HFFc6 (cell line): Measurements from ENCODE around the gene PCDH1. TPM values are rescaled to one million over a fixed set of nuclear protein-coding genes. Genes with fewer than 3 reads are reported as not detected.
"Not testable (repeated sequence)": the region's sequence is repeated elsewhere in the genome, so short reads cannot be mapped to it uniquely, and the experiment has no call there.

ENCODE experiments used
- DNase-seq: peaks from one replicate; pipeline ENCODE4 v3.0.0-alpha.2; 2018
- H3K27ac Mint-ChIP-seq: 2 replicates; pipeline ENCODE4 v1.8.0; 2020; ENCODE audit warnings: mild to moderate bottlenecking, mixed read lengths
- H3K27me3 Mint-ChIP-seq: 2 replicates; pipeline ENCODE4 v1.8.0; 2021; ENCODE audit warnings: mild to moderate bottlenecking, moderate library complexity, mixed read lengths; ENCODE audit not compliant: insufficient read depth
- H3K36me3 Mint-ChIP-seq: 2 replicates; pipeline ENCODE4 v1.8.0; 2021; ENCODE audit warnings: low read depth, mixed read lengths
- H3K4me1 Mint-ChIP-seq: 2 replicates; pipeline ENCODE4 v1.8.0; 2020; ENCODE audit warnings: low read depth, mixed read lengths
- H3K4me3 Mint-ChIP-seq: 2 replicates; pipeline ENCODE4 v1.8.0; 2020; ENCODE audit warnings: mild to moderate bottlenecking, moderate library complexity, mixed read lengths
- H3K9me3 Mint-ChIP-seq: 2 replicates; pipeline ENCODE4 v1.8.0; 2020; ENCODE audit warnings: mild to moderate bottlenecking, mixed read lengths
- total RNA-seq, 6 experiments: library from RNA; stranded (reverse); fragmentation: NEBNext Ultra II Directional; extraction: Animal tissue kit (Norgen Biotek cat#: 25700); gene quantifications; 2 replicates in 1 of 6; 3 replicates in 5 of 6; pipeline ENCODE4 v1.2.3, GENCODE V29; 2021
- TF ChIP-seq, protein P1 (sequence below): fragments of 200-600 bp; sonication (generic); IDR thresholded peaks from 2 replicates; pipeline ENCODE4 v1.5.0; 2021; ENCODE audit warnings: antibody characterized with exemption, mild to moderate bottlenecking

PCDH1 gene
- total RNA-seq, 6 experiments from 2014 or later: 0.07 to 0.18 (median 0.07) TPM; not detected in 1

DNA sequence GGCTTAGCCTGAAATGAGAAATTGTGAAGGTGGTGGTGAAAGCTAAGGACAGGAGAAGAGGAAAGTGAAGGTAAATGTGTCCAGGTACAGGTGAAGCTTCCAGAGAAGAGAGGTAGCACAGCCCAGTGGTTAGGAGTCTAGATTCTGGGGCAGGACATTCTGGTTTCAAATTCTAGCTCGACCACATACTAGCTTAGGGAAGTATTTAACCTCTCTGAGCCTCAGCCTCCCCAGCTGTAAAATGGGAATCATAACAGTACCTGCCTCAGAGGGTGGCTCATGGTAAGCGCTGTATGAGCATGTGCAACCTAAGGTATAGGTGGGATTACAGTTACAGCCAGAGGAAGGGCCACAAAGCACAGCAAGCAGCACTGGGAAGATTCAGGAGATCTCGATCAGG lies 55.2 kb downstream of the PCDH1 start:
- TF ChIP-seq, protein P1, sequence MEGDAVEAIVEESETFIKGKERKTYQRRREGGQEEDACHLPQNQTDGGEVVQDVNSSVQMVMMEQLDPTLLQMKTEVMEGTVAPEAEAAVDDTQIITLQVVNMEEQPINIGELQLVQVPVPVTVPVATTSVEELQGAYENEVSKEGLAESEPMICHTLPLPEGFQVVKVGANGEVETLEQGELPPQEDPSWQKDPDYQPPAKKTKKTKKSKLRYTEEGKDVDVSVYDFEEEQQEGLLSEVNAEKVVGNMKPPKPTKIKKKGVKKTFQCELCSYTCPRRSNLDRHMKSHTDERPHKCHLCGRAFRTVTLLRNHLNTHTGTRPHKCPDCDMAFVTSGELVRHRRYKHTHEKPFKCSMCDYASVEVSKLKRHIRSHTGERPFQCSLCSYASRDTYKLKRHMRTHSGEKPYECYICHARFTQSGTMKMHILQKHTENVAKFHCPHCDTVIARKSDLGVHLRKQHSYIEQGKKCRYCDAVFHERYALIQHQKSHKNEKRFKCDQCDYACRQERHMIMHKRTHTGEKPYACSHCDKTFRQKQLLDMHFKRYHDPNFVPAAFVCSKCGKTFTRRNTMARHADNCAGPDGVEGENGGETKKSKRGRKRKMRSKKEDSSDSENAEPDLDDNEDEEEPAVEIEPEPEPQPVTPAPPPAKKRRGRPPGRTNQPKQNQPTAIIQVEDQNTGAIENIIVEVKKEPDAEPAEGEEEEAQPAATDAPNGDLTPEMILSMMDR: no peak
- H3K4me1 Mint-ChIP-seq: peaks cover 13% of the 10 kb centered on the region
- H3K27ac Mint-ChIP-seq: no peak overlapping the region
- H3K4me3 Mint-ChIP-seq: no peak overlapping the region
- H3K27me3 Mint-ChIP-seq: peaks cover 29% of the 10 kb centered on the region
- H3K9me3 Mint-ChIP-seq: no peaks in the 10 kb centered on the region
- H3K36me3 Mint-ChIP-seq: no peaks in the 10 kb centered on the region
- no peak for DNase-seq

DNA sequence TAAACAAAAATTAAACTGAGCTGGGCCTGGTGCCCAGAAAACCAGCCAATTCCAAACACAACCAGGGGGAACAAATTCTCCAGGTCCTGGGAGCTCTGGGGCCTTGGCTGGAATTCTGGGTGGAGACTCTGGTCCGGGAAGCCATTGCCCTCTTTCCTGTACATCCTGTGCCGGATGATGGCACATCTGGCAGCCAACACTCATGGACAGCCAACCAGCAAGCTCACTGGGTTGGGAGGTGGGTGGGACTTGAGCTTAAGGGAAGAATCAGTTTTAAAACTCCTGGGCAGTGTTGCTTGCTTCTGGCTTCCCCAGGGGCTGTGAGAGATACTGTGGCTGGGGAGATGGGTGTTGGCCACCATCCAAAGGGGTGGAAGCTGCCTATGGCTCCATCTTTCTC lies 56.1 kb downstream of the PCDH1 start:
- Mint-ChIP-seq H3K27ac (no peak overlapping the region; the same call in 1 of the 2 replicates), H3K4me1 (peaks cover 13% of the 10 kb centered on the region), H3K4me3 (no peak overlapping the region), H3K9me3 (no peaks in the 10 kb centered on the region), H3K27me3 (peaks cover 33% of the 10 kb centered on the region), H3K36me3 (no peaks in the 10 kb centered on the region)
- no peak for DNase-seq
- TF ChIP-seq, protein P1: no peak

DNA sequence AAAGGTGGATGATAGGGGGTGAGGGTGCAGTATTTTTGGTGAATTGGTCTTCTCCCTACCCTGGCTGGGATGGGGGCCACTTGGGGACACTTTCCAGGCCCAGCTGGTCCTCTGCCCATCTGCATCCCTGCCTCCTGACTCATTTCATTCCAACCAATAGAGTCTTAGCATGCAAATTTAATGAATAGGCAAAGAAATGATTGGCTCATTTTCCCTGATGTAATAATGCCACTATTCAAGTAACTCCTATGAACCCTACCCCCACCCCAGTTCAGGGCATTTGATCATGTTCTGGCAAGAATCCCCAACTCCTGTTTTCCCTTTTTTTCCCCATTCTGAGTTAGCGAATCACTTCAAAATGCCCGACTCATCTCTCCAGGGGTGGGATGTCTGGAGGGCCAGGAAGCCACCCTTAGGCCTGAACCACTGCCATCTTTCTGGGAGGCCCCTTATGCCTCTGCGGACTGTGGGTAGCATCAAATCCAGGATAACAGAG lies 56.7 kb downstream of the PCDH1 start:
- peaks cover 35% of the 10 kb centered on the region for H3K27me3 Mint-ChIP-seq
- no peak overlapping the region for H3K4me3 Mint-ChIP-seq
- peak; percentile 84 for DNase-seq
- H3K36me3 Mint-ChIP-seq: no peaks in the 10 kb centered on the region
- TF ChIP-seq, protein P1: no peak
- H3K27ac Mint-ChIP-seq: peak overlapping the region; percentile 49
- no peaks in the 10 kb centered on the region for H3K9me3 Mint-ChIP-seq
- peaks cover 13% of the 10 kb centered on the region for H3K4me1 Mint-ChIP-seq

DNA sequence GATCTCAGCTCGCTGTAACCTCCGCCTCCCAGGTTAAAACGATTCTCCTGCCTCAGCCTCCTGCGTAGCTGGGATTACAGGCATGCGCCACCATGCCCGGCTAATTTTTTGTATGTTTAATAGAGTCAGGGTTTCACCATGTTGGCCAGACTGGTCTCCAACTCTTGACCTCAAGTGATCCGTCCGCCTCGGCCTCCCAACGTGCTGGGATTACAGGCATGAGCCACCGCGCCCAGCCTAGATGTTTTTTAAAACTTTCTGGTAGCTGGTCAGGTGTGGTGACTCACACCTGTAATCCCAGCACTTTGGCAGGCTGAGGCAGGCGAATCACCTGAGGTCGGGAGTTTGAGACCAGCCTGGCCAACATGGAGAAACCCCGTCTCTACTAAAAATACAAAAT lies 57.5 kb downstream of the PCDH1 start:
- not testable (repeated sequence) for H3K9me3 Mint-ChIP-seq, H3K36me3 Mint-ChIP-seq, H3K27ac Mint-ChIP-seq, H3K4me3 Mint-ChIP-seq, DNase-seq
- peaks cover 13% of the 10 kb centered on the region for H3K4me1 Mint-ChIP-seq
- H3K27me3 Mint-ChIP-seq: peaks cover 32% of the 10 kb centered on the region

DNA sequence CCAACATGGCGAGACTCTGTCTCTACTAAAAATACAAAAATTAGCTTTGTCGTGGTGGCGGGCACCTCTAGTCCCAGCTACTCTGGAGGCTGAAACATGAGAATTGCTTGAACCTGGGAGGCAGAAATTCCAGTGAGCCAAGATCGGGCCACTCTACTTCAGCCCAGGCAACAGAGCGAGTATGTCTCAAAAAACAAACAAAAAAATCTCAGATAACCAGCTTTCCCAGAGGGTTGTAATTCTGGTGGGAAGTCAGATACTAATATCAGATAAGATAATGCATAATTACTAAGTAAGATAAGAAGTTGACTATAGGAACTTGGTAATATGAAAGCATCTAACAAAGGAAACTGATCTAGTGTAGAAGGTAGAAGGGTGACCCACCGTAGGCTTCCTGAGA lies 60.6 kb downstream of the PCDH1 start:
- TF ChIP-seq, protein P1: no peak
- Mint-ChIP-seq H3K4me1 (peaks cover 13% of the 10 kb centered on the region), H3K4me3 (no peak overlapping the region), H3K27ac (no peak overlapping the region), H3K27me3 (peaks cover 28% of the 10 kb centered on the region), H3K36me3 (no peaks in the 10 kb centered on the region), H3K9me3 (no peaks in the 10 kb centered on the region)
- no peak for DNase-seq

DNA sequence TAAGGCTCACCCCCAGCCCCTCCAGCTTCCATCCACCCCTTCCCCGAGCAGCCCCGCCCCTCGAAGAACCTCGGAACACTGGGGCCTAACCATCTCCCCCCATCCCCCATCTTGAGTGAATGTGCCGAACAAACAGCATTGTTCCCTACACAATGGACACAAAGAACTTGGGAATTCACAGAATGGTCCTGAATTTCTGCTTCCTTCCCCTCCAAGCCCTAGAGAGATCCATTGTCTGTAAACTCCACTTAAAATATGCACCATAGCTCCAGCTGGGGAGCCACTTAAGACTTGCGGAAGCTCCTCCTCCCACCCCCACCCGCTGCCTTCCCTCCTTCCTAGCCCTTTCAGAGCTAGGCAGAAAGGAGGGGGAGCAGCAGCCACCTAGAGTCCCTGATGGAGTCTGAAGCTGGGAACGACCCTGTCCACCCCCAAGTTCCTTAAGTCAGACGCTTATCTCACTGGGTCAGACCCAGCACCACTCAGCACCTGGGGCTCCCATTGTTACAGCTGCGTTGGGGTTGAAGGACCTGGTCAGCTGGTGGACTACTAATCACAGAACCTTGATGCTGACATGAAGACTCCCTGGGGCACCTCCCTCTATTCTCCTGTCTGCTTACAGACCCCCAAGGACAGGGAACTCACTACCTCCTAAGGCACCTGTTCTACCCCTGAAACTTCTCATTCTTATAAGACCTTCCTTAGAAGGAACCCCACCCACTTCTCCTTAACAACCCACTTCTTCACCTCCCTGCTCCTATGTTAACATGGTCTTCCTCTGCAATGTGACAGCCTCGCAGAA lies 61.4 kb downstream of the PCDH1 start:
- no peak for DNase-seq
- Mint-ChIP-seq H3K27ac (no peak overlapping the region), H3K4me1 (peaks cover 8% of the 10 kb centered on the region), H3K9me3 (no peaks in the 10 kb centered on the region), H3K27me3 (peaks cover 31% of the 10 kb centered on the region), H3K4me3 (no peak overlapping the region), H3K36me3 (no peaks in the 10 kb centered on the region)
- TF ChIP-seq, protein P1: no peak
